GM19099 (cell line): ENCODE data around the gene ARHGEF10L.

Source experiments
- POLR2A ChIP-seq: IDR thresholded peaks from 3 replicates; pipeline ENCODE4 v1.6.1; 2011; ENCODE audit warnings: low read depth; ENCODE audit not compliant: insufficient read length; ENCODE audit errors: extremely low read depth

The ARHGEF10L gene

GRCh38 chr1:17539477-17540254, at the start of gene ARHGEF10L:
Gene ARHGEF10L, plus strand, starts transcription at chr1:17539698. Its CDS starts 40,898 bp downstream, at chr1:17580596.
- no peak for TF ChIP-seq POLR2A

DNA sequence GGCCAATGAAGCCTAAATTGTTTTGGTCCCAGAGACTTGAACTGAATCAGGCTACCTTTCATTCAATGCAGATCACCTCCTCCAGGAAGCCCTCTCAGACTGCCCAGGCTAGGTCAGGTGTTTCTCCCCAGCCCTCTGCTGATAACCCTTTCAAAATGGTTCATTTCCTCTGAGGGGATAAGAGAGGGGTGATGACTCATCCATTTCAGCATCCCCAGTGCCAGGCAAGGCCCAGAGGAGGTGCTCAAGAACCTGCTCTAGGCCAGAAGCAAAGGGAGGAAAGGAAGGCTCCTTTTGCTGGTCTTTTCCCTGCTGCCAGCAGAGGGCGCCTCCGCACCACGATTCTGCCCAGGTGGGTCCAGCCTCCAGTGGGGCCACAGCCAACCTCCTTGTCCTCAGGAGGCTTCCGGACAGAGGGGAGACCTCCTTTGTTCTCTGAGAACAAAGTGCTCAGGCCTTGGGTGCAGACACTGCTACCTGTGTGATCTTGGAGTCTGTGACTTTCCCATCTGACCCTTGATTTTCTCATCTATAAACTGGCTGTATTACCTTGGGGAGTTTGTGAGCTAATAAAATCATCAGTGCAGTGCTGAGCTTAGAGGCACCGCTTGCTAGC, 45.3 kb upstream of the ARHGEF10L start:
- TF ChIP-seq POLR2A, result no peak

DNA sequence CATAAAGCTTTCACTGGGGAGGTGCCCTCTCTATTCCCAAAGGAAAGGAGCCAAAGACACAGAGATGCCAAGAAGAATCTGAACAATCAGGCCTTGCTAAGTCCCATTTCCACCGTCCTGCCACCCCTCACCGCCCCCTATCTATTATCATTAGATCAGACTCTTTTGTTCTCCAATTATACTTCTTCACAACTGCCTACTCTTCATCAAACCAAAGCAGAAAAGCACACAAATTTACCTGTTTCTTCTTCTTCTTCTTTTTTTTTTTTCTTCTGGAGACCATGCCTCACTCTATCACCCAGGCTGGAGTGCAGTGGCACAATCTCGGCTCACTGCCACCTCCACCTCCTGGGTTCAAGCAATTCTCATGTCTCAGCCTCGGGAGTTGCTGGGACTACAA, 43.1 kb upstream of the ARHGEF10L start:
- TF ChIP-seq POLR2A, result no peak

- no peak for TF ChIP-seq POLR2A
These were observed 41.3 kb upstream of the ARHGEF10L start for GRCh38 chr1:17498214-17498613.

DNA sequence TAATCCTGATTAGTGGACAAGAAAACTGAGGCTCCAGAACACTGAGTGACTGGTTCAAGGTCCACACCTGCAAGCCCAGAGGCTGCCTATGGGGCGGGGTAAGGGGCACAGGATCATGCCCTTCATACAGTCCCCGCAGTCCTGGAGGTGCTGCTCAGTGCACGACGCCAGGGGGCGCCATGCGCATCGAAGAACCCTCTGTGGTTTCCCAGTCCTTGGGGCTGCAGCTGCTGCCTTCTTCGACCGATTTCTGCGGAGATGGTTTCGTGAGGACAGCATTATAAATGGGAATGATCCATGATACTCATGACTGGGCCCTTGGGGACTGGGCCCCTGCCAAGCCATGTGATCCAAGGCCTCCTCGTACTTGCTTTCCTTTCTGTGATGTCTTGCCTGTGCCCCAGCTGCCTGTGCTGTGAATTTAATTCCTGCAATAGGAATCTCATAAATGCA, 37.1 kb upstream of the ARHGEF10L start:
- no peak for TF ChIP-seq POLR2A

DNA sequence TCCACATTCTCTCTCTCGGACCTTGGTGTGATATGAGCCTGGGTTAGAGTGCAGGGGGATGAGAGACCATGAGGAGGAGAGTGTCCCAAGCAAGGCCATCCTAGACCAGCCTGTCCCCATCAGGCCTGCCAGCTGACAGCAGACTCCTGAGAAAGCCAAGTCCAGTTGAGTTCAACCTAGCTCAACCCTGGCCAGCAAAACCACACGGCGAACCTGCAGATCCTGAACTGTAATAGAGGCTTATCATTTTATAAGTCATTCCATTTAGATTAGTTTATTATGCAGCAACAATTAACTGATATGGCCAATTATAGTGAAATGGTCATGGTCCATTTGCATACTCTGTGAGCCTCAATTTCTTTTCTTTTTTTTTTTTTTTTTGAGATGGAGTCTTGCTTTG, 36.4 kb upstream of the ARHGEF10L start:
- TF ChIP-seq POLR2A, result no peak

DNA sequence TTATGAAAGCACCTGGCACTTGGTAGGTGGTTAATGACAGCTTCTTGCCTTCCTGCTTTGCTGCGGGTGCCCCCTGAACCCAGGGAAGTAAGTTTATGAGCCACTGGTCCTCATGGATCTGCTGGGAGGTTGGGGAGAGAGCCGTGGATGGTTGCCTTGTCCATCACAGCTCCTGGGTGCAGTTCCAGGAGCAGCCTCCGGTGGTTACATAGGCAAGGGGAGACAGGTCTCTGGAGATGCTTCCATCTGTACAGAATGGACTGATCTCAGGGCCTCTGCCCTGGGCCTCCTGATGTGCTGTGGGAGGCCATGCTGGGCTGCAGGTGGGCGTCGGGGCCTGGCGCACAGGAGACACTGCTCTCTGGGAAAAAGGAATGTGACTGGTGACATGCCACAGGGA, 31.6 kb upstream of the ARHGEF10L start:
- TF ChIP-seq POLR2A, result no peak

- no peak for TF ChIP-seq POLR2A
These were observed 30.1 kb upstream of the ARHGEF10L start for GRCh38 chr1:17509363-17509762.

GRCh38 chr1:17510138-17510537, 29.4 kb upstream of the ARHGEF10L start:
- no peak for TF ChIP-seq POLR2A

DNA sequence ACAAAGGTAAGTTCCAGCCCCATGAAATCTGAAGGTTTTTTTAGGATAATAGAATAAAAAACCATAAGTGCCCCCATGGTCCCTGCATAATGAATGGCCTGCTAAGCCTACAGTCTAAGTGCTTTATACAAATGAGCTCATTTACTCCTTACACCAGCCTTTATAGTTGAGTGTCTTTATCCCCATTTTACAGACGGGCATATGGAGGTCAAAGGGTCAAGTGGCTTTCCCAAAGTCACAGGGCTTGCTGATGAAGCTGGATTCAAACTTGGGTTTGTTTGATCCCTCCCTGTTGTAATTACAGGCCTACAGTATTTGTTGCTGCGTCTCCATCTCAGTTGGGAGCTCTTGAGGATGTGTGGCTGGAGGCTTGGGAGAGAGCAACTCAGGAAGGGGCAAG, 28.3 kb upstream of the ARHGEF10L start:
- TF ChIP-seq POLR2A, result no peak

DNA sequence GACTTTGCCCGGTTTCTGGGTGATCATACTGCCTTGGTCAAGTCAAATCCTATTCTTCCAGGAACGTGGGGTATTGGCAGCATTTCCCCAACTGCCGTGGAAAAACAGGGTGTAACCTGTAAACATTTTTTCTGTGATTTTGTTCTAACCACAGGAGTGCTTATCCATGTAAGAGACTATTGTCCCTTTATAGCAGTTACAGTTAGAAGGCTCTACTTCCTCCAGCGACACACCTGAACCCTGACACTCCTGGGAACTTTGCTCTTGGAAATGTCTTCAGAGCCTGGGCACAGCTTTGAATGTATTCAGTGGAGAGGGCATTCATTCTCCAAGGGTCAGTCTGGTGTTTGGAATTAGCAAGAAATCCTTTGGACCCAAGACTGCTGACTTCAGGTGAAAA, 26.4 kb upstream of the ARHGEF10L start:
- TF ChIP-seq POLR2A, result no peak

DNA sequence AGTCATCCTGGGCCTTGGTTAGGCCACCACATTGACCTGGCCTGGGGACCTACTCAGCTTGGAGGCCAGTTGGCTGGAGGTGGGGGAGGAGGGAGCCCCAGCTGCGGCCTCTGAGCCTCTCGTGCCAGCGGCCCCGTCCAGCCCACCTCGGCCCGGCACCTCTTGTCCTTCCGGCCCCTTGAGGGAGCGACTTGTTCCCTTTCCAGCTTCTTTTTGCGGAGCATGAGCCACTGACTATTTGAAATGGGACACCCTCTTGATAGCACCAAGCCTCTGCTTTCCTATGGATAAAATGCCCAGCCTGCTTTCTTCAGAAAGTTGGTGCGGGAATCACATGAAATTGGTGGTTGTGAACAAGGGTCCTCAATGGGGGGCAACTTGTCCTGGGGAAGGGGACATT, 24.7 kb upstream of the ARHGEF10L start:
- no peak for TF ChIP-seq POLR2A

DNA sequence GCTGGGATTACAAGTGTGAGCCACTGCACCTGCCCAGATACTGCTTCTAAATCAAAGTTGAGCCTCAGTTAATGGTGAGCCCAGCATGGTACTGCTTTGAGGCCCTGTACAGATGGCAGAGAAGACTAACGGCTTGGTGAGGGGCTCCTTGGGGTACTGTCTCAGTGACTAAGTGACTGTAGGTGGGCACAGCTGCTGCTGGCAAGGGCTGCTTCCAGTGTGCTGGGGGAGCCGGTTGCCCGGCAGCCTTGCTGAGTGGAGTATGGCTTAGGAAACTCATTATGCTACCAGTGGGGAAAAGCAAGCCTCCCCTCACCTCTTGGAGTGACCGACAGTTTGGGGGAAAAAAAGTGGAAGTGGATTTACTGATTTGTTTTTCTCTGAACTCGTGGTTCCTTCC, 23.6 kb upstream of the ARHGEF10L start:
- no peak for TF ChIP-seq POLR2A

DNA sequence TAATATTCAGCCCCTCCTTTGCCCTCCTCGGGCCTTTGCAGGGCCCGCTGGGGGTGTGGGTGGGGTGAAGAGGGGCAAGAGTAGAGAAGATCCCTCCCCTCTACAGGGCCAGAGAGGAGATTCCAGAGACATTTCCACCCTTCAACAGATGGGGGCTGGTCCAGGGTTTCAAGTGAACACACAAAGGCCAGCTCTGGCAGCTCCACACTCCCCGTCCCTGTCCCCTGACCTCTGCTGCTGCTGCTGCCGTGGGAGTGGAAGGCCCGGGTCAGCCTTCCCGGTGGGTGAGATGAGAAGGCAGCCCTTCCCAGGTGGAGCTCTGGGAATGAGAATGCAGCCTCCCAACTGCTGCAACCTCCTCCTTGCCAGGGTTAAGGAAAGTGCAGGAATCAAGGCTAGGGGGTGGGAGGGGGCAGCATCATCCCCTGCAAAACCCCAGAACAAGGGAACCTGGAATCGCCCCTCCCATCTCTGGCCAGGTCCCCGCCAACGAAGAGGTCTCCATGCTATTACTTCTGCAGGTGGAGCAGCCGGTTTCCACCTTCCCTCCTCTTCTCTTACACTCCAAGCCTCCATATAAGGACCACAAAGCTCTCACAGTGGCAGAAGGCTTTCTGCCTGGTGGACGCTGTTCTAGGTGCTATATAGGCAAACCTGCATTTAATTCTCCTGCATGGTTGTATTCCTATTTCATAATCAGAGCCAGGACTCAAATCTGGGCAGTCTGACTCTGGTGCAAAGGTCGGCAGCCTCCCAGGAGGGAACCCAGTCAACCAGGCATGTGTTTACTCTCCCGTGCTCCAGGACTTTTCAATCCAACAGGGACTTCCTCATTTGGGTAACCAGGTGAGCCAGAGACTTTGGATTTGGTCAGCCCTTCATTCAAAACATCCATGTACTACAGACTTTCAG, 22.9 kb upstream of the ARHGEF10L start:
- no peak for TF ChIP-seq POLR2A

- TF ChIP-seq POLR2A, result no peak
These were observed 19.5 kb upstream of the ARHGEF10L start for GRCh38 chr1:17520041-17520440.

DNA sequence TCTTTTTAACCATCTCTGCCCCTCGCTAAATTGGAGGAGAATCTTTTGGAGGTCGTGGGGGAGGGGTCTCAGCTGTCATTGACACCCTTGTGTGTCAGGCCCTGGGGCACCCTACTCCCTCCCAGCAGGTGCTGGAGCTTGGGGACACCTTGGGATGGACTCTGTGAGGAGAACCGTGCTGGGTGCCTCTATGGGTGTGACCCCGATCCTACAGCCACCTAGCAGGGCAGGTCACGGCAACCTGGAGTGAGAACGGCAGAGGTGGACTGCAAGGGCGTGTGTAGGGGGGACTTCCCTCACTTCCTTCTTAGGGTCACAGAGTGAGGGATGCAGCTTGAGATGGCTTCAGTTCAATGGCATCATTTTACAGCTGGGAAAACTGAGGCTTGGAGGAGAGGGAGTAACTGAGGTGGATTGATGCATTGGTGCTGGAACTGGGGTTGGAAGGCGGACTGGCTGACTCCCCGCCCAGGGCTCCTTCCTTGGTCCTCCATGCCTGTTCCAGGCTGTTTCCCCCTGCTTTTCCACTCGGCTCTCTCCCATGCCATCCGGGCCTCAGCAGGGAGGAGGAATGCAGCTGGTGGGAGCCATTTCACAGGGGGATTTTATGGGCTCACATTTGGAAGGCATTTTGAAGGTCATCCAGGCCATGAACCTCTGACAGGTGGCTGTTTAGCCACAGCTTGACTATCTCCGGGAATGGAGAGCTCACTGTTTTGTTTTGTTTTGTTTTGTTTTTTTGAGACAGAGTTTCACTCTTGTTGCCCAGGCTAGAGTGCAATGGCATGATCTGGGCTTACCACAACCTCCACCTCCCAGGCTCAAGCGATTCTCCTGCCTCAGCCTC, 18.8 kb upstream of the ARHGEF10L start:
- no peak for TF ChIP-seq POLR2A
